ENCODE measurements around the gene FXR2.
A peak's percentile ranks its signal among the peaks of the same experiment; 100 is the strongest.

FXR2 gene

GRCh38 chr17:7560172-7561027 lies 54.3 kb downstream of the FXR2 start:
- H3K27me3 Mint-ChIP-seq (ENCODE audit: low read depth) = no peaks in the 10 kb centered on the region
- H3K4me1 Mint-ChIP-seq (ENCODE audit: low read depth) = peaks cover 40% of the 10 kb centered on the region
- H3K9me3 Mint-ChIP-seq = no peaks in the 10 kb centered on the region
- peak; percentile 52 for DNase-seq (ENCODE audit: low spot score)
- H3K27ac Mint-ChIP-seq = peak overlapping the region; percentile 92
- peaks cover 34% of the 10 kb centered on the region for H3K36me3 Mint-ChIP-seq (ENCODE audit: low read depth)
- peak overlapping the region; percentile 85 for H3K4me3 Mint-ChIP-seq

- no peak for DNase-seq (ENCODE audit: low spot score)
- Mint-ChIP-seq H3K27me3 (ENCODE audit: low read depth) (no peaks in the 10 kb centered on the region), H3K4me3 (peak overlapping the region; percentile 85), H3K27ac (peak overlapping the region; percentile 92), H3K4me1 (ENCODE audit: low read depth) (peaks cover 45% of the 10 kb centered on the region), H3K9me3 (no peaks in the 10 kb centered on the region), H3K36me3 (ENCODE audit: low read depth) (peaks cover 33% of the 10 kb centered on the region)
Observed at GRCh38 chr17:7559320-7560171, 55.2 kb downstream of the FXR2 start.

- DNase-seq (ENCODE audit: low spot score) = no peak
- Mint-ChIP-seq H3K27me3 (ENCODE audit: low read depth) (no peaks in the 10 kb centered on the region), H3K27ac (peak within 1 kb of the TSS; percentile 63), H3K4me1 (ENCODE audit: low read depth) (peaks cover 43% of the 10 kb centered on the region), H3K36me3 (ENCODE audit: low read depth) (peaks cover 30% of the 10 kb centered on the region), H3K9me3 (no peaks in the 10 kb centered on the region), H3K4me3 (peak within 1 kb of the TSS; percentile 8)
Observed at GRCh38 chr17:7558544-7559319, 56.0 kb downstream of the FXR2 start, which contains the start of gene TNFSF13. TNFSF13 (plus strand) TSS chr17:7558750; CDS start chr17:7559040, 290 bp downstream.

- Mint-ChIP-seq H3K9me3 (no peaks in the 10 kb centered on the region), H3K4me3 (peak overlapping the region; percentile 8), H3K4me1 (ENCODE audit: low read depth) (peaks cover 48% of the 10 kb centered on the region), H3K27ac (peak overlapping the region; percentile 63), H3K36me3 (ENCODE audit: low read depth) (peaks cover 33% of the 10 kb centered on the region), H3K27me3 (ENCODE audit: low read depth) (no peaks in the 10 kb centered on the region)
- no peak for DNase-seq (ENCODE audit: low spot score)
Observed at GRCh38 chr17:7557775-7558543, 56.7 kb downstream of the FXR2 start.

GRCh38 chr17:7557147-7557764 lies 57.4 kb downstream of the FXR2 start:
- no peaks in the 10 kb centered on the region for H3K27me3 Mint-ChIP-seq (ENCODE audit: low read depth)
- H3K36me3 Mint-ChIP-seq (ENCODE audit: low read depth) = peaks cover 34% of the 10 kb centered on the region
- H3K4me1 Mint-ChIP-seq (ENCODE audit: low read depth) = peaks cover 47% of the 10 kb centered on the region
- no peak overlapping the region for H3K4me3 Mint-ChIP-seq
- no peak overlapping the region for H3K27ac Mint-ChIP-seq
- no peak for DNase-seq (ENCODE audit: low spot score)
- no peaks in the 10 kb centered on the region for H3K9me3 Mint-ChIP-seq

- no peak overlapping the region for H3K4me3 Mint-ChIP-seq
- H3K9me3 Mint-ChIP-seq = no peaks in the 10 kb centered on the region
- DNase-seq (ENCODE audit: low spot score) = no peak
- H3K36me3 Mint-ChIP-seq (ENCODE audit: low read depth) = peaks cover 36% of the 10 kb centered on the region
- peaks cover 50% of the 10 kb centered on the region for H3K4me1 Mint-ChIP-seq (ENCODE audit: low read depth)
- H3K27me3 Mint-ChIP-seq (ENCODE audit: low read depth) = no peaks in the 10 kb centered on the region
- peak overlapping the region; percentile 50 for H3K27ac Mint-ChIP-seq
Observed at GRCh38 chr17:7556627-7557026, 58.1 kb downstream of the FXR2 start.

GRCh38 chr17:7555320-7555948 lies 59.3 kb downstream of the FXR2 start:
- Mint-ChIP-seq H3K4me3 (no peak overlapping the region), H3K4me1 (ENCODE audit: low read depth) (peaks cover 53% of the 10 kb centered on the region), H3K27me3 (ENCODE audit: low read depth) (no peaks in the 10 kb centered on the region), H3K27ac (peak overlapping the region; percentile 32), H3K9me3 (no peaks in the 10 kb centered on the region), H3K36me3 (ENCODE audit: low read depth) (peaks cover 46% of the 10 kb centered on the region)
- DNase-seq (ENCODE audit: low spot score) = no peak

- Mint-ChIP-seq H3K36me3 (ENCODE audit: low read depth) (peaks cover 41% of the 10 kb centered on the region), H3K4me3 (peak overlapping the region; percentile 89), H3K27ac (peak overlapping the region; percentile 90), H3K4me1 (ENCODE audit: low read depth) (peaks cover 54% of the 10 kb centered on the region), H3K27me3 (ENCODE audit: low read depth) (no peaks in the 10 kb centered on the region), H3K9me3 (no peaks in the 10 kb centered on the region)
- no peak for DNase-seq (ENCODE audit: low spot score)
Observed at GRCh38 chr17:7553356-7553755, 61.3 kb downstream of the FXR2 start.

- Mint-ChIP-seq H3K36me3 (ENCODE audit: low read depth) (peaks cover 40% of the 10 kb centered on the region), H3K27me3 (ENCODE audit: low read depth) (no peaks in the 10 kb centered on the region), H3K9me3 (no peaks in the 10 kb centered on the region), H3K4me1 (ENCODE audit: low read depth) (peaks cover 54% of the 10 kb centered on the region), H3K4me3 (peak overlapping the region; percentile 89), H3K27ac (peak overlapping the region; percentile 90)
- peak; percentile 60 for DNase-seq (ENCODE audit: low spot score)
Observed at GRCh38 chr17:7552621-7553051, 62.1 kb downstream of the FXR2 start.

GRCh38 chr17:7551396-7551795 lies 63.3 kb downstream of the FXR2 start:
- H3K4me3 Mint-ChIP-seq = peak overlapping the region; percentile 89
- DNase-seq (ENCODE audit: low spot score) = no peak
- peaks cover 52% of the 10 kb centered on the region for H3K4me1 Mint-ChIP-seq (ENCODE audit: low read depth)
- no peaks in the 10 kb centered on the region for H3K9me3 Mint-ChIP-seq
- H3K27ac Mint-ChIP-seq = peak overlapping the region; percentile 84
- H3K36me3 Mint-ChIP-seq (ENCODE audit: low read depth) = peaks cover 36% of the 10 kb centered on the region
- no peaks in the 10 kb centered on the region for H3K27me3 Mint-ChIP-seq (ENCODE audit: low read depth)

- Mint-ChIP-seq H3K4me1 (ENCODE audit: low read depth) (peaks cover 48% of the 10 kb centered on the region), H3K27ac (peak overlapping the region; percentile 80), H3K9me3 (no peaks in the 10 kb centered on the region), H3K36me3 (ENCODE audit: low read depth) (peaks cover 31% of the 10 kb centered on the region), H3K4me3 (peak overlapping the region; percentile 89), H3K27me3 (ENCODE audit: low read depth) (no peaks in the 10 kb centered on the region)
- no peak for DNase-seq (ENCODE audit: low spot score)
Observed at GRCh38 chr17:7550344-7550743, 64.4 kb downstream of the FXR2 start.

- H3K4me1 Mint-ChIP-seq (ENCODE audit: low read depth) = peaks cover 44% of the 10 kb centered on the region
- no peaks in the 10 kb centered on the region for H3K9me3 Mint-ChIP-seq
- peaks cover 27% of the 10 kb centered on the region for H3K36me3 Mint-ChIP-seq (ENCODE audit: low read depth)
- H3K4me3 Mint-ChIP-seq = peak overlapping the region; percentile 89
- no peaks in the 10 kb centered on the region for H3K27me3 Mint-ChIP-seq (ENCODE audit: low read depth)
- DNase-seq (ENCODE audit: low spot score) = peak; percentile 30
- H3K27ac Mint-ChIP-seq = peak overlapping the region; percentile 80
Observed at GRCh38 chr17:7549401-7550055, 65.2 kb downstream of the FXR2 start.

Data from T-helper 2 cell treated with Interferon-gamma antibody and Interleukin-4, amounts not matched to agents 5 μg/mL and 100 μg/mL, for 36 hours (primary cell).